ENCODE measurements around the gene RBBP8NL.

DNA sequence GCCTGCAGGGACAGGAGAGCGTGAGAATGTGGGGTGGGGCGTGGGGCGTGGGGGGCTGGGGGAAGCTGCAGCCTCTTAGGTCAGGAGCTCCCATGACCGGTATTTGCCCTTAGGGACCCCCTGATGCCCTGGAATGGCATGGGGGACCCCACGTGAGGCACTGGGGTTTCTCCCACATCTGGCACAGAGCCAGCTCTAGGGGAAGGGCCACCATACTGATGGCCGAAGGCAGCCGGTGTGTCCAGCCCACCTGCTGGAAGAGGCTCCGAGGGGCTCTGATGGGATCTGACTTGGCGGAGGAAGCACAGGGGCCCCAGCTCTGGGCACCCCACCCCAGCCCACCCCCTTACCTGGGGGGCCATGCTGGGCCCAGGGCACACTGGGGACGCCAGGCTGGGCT, 37.7 kb upstream of the RBBP8NL start:
- TF ChIP-seq, protein P1, sequence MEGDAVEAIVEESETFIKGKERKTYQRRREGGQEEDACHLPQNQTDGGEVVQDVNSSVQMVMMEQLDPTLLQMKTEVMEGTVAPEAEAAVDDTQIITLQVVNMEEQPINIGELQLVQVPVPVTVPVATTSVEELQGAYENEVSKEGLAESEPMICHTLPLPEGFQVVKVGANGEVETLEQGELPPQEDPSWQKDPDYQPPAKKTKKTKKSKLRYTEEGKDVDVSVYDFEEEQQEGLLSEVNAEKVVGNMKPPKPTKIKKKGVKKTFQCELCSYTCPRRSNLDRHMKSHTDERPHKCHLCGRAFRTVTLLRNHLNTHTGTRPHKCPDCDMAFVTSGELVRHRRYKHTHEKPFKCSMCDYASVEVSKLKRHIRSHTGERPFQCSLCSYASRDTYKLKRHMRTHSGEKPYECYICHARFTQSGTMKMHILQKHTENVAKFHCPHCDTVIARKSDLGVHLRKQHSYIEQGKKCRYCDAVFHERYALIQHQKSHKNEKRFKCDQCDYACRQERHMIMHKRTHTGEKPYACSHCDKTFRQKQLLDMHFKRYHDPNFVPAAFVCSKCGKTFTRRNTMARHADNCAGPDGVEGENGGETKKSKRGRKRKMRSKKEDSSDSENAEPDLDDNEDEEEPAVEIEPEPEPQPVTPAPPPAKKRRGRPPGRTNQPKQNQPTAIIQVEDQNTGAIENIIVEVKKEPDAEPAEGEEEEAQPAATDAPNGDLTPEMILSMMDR (IDR thresholded peaks at IDR 0.05; ENCODE audit: low read length) = no peak
- no peak for TF ChIP-seq EZH2 (IDR thresholded peaks at IDR 0.05; ENCODE audit: borderline replicate concordance, low read length)

Measured in OCI-LY1 (cell line).